Lung (tissue), 12 donors: ENCODE data around the gene SPPL2B. TPM values are rescaled to one million over a fixed set of nuclear protein-coding genes. Genes with fewer than 3 reads are reported as not detected.

ENCODE experiments used
- ATAC-seq: fragments of 200-7000 bp; cut with Tn5 transposase; one replicate; pipeline ENCODE4 v1.9.1; 2020; ENCODE audit warnings: moderate number of reproducible peaks; ENCODE audit not compliant: insufficient read depth, low FRiP score
- DNase-seq, 3 donors: peaks; one replicate each; pipeline ENCODE4 v3.0.0-alpha.2; 2013 to 2017
- H3K27ac ChIP-seq, 2 donors: one replicate each; pipeline ENCODE4 v1.5.1; 2013; ENCODE audit warnings: mild to moderate bottlenecking in 2 of 2, moderate library complexity in 2 of 2, control low read depth in 1 of 2, inconsistent platforms in 1 of 2, low read depth in 1 of 2, low read length in 1 of 2
- H3K27me3 ChIP-seq, 3 donors: one replicate each; pipeline ENCODE4 v1.5.1; 2013; ENCODE audit warnings: low read length in 2 of 3; ENCODE audit not compliant: control insufficient read depth in 3 of 3, insufficient read depth in 3 of 3
- H3K36me3 ChIP-seq, 4 donors: one replicate each; pipeline ENCODE4 v1.5.1; 2013; ENCODE audit warnings: low read length in 4 of 4, mild to moderate bottlenecking in 1 of 4, moderate library complexity in 1 of 4; ENCODE audit not compliant: control insufficient read depth in 4 of 4, insufficient read depth in 4 of 4
- H3K4me1 ChIP-seq, 5 donors: one replicate each; pipeline ENCODE4 v1.5.1; 2013; ENCODE audit warnings: low read length in 5 of 5, mild to moderate bottlenecking in 2 of 5, moderate library complexity in 1 of 5; ENCODE audit not compliant: control insufficient read depth in 5 of 5, insufficient read depth in 5 of 5
- H3K4me3 ChIP-seq: one replicate; pipeline ENCODE4 v1.5.1; 2013; ENCODE audit warnings: mild to moderate bottlenecking, control low read depth, moderate library complexity
- H3K9ac ChIP-seq, 2 donors: one replicate each; pipeline ENCODE4 v1.5.1; 2013; ENCODE audit warnings: low read length in 2 of 2, control low read depth in 1 of 2; ENCODE audit not compliant: insufficient read depth in 1 of 2
- H3K9me3 ChIP-seq, 4 donors: one replicate each; pipeline ENCODE4 v1.5.1; 2013; ENCODE audit warnings: low read length in 3 of 4, mild to moderate bottlenecking in 1 of 4, moderate library complexity in 1 of 4; ENCODE audit not compliant: control insufficient read depth in 4 of 4, insufficient read depth in 3 of 4
- WGBS, 2 donors: extraction: QIAGEN DNeasy Blood & Tissue Kit; methylation state at CpG; one replicate each; pipeline ENCODE4 v1.1.7; 2013; 5-methylcytosine and 5-hydroxymethylcytosine counted together
- polyA plus RNA-seq, 2 donors: library from polyadenylated mRNA; stranded (reverse); fragments of 200-250 nt; gene quantifications; one replicate each; pipeline ENCODE4 v1.2.1, GENCODE V29; 2013
- total RNA-seq, 2 donors: library from RNA; depleted of rRNA in 1 of 2; stranded (reverse); fragments of >200 nt in 1 of 2; gene quantifications; one replicate each; pipeline ENCODE4 v1.2.1, GENCODE V29; 2014 to 2021
- TF ChIP-seq, protein P1 (sequence below): IDR thresholded peaks from 2 replicates; pipeline ENCODE4 v1.5.1; 2012; ENCODE audit warnings: mild to moderate bottlenecking; ENCODE audit errors: control extremely low read depth, extremely low read depth
- donor health status: control.
- donor health status: control.
- donor health status: Bipolar disorder and iron deficiency.
- donor health status: healthy.
- donor health status: DM: yes; HTN: yes; CAD: no.

Gene SPPL2B
- total and polyA plus RNA-seq, 4 donors: 34.4 to 86.1 (median 48.8) TPM

DNA sequence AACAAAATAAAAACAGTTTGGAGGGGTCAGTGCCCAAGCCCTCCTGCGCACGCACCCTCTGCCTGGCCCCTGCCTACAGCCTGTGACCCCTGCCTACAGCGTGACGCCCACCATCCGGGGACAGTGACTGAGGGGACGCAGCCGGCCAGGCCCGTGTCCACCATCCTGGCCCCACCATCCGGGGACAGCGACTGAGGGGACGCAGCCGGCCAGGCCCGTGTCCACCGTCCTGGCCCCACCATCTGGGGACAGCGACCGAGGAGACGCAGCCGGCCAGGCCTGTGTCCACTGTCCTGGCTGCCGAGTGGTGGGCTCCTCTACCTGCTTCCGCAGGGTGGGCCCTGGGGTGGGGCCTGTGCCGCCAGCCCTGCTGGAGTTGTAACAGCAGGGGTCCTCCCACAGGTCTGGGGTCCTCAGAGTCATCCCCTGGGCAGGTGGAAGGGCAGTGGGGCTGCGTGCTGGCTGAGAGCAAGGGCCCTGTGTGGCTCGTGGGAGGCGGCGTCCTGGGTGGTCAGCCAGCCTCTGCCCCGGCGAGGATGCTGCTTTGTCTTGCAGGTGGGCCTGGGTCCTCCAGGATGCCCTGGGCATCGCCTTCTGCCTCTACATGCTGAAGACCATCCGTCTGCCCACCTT is 14.3 kb downstream of the SPPL2B start:
- Histone ChIP-seq H3K4me1 (peaks cover 0 to 16% (median 0%) of the 10 kb centered on the region in 5 donors), H3K36me3 (peaks cover 0 to 40% (median 7%) of the 10 kb centered on the region in 4 donors), H3K27ac (no peak overlapping the region), H3K9ac (no peak overlapping the region), H3K4me3 (no peak overlapping the region), H3K9me3 (no peaks in the 10 kb centered on the region), H3K27me3 (no peaks in the 10 kb centered on the region)
- 93 to 96% methylated on average over 29 of the region's 29 CpGs for WGBS, 2 donors
- ATAC-seq (no peak), DNase-seq (no peak)
- TF ChIP-seq, protein P1, sequence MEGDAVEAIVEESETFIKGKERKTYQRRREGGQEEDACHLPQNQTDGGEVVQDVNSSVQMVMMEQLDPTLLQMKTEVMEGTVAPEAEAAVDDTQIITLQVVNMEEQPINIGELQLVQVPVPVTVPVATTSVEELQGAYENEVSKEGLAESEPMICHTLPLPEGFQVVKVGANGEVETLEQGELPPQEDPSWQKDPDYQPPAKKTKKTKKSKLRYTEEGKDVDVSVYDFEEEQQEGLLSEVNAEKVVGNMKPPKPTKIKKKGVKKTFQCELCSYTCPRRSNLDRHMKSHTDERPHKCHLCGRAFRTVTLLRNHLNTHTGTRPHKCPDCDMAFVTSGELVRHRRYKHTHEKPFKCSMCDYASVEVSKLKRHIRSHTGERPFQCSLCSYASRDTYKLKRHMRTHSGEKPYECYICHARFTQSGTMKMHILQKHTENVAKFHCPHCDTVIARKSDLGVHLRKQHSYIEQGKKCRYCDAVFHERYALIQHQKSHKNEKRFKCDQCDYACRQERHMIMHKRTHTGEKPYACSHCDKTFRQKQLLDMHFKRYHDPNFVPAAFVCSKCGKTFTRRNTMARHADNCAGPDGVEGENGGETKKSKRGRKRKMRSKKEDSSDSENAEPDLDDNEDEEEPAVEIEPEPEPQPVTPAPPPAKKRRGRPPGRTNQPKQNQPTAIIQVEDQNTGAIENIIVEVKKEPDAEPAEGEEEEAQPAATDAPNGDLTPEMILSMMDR: no peak

GRCh38 chr19:2343289-2343982 is 15.0 kb downstream of the SPPL2B start:
- H3K4me1 ChIP-seq: peaks cover 0 to 16% (median 0%) of the 10 kb centered on the region in 5 donors
- no peak overlapping the region for H3K27ac ChIP-seq
- peaks cover 0 to 39% (median 7%) of the 10 kb centered on the region in 4 donors for H3K36me3 ChIP-seq
- DNase-seq (no peak), ATAC-seq (no peak)
- no peaks in the 10 kb centered on the region for H3K27me3 ChIP-seq
- WGBS, 2 donors: 93 to 98% methylated on average over 31 of the region's 31 CpGs
- no peaks in the 10 kb centered on the region for H3K9me3 ChIP-seq
- no peak overlapping the region for H3K4me3 ChIP-seq
- H3K9ac ChIP-seq: no peak overlapping the region
- TF ChIP-seq, protein P1: no peak

DNA sequence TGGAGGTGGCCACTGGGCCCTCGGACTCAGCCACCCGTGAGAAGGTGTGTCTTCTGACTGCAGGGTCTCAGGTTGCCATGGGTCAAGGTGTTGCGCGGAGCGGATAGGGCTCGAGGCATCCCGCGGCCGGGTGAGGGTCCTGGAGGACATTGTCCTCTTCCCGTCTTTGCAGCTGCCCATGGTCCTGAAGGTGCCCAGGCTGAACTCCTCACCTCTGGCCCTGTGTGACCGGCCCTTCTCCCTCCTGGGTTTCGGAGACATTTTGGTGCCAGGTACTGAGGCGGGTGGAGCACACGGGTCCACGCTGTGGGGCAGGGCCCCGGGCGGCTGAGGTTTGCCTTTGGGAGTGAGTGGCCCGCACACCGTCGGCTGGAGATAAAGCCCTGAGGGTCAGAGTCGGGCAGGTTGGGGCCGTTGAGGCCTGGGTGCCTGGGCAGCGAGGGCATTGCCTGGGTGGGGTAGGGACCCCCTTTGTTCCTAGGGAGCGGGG is 15.9 kb downstream of the SPPL2B start:
- peaks cover 0 to 34% (median 9%) of the 10 kb centered on the region in 4 donors for H3K36me3 ChIP-seq
- WGBS, 2 donors: 96 to 97% methylated on average over 24 of the region's 24 CpGs
- H3K27me3 ChIP-seq: no peaks in the 10 kb centered on the region
- ATAC-seq (no peak), DNase-seq (no peak)
- H3K4me3 ChIP-seq: no peak overlapping the region
- TF ChIP-seq, protein P1: no peak
- peaks cover 0 to 16% (median 0%) of the 10 kb centered on the region in 5 donors for H3K4me1 ChIP-seq
- H3K9me3 ChIP-seq: no peaks in the 10 kb centered on the region
- no peak overlapping the region for H3K9ac ChIP-seq
- no peak overlapping the region for H3K27ac ChIP-seq
